ENCODE data around the gene FAR2. TPM values are rescaled to one million over a fixed set of nuclear protein-coding genes. Genes with fewer than 3 reads are reported as not detected.

Gene FAR2
- total and polyA plus RNA-seq, 2 donors (not counting 3 experiments of a cell fraction or from before 2014, with no cell fraction given), result 32.3 to 61.7 TPM

DNA sequence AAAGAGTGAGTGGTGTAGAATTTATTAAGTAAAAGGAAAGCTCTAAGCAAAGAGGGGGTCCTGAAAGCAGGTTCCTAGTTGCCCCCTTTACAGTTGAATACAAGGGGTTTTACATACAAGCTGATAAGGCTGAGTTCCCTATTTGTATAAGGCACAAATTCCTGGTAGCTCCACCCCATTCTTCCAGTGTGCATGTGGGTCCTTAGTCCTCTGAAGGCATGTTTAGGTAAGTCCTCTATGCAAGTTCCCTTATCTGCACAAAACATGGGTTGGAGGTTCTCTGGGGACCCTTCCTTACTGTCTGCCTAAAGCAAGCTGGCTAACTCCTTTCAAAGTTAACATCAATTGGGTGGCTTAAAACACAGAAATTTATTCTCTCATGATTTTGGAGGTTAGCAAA, 2.9 kb upstream of the FAR2 start:
- POLR2A ChIA-PET, result no interaction called here
- dilution Hi-C loops (cut with MboI; ENCODE audit: extremely low pct_ligation_motif_present, low sequenced_read_pairs) (no loop called here), intact Hi-C loops (cut with micrococcal nuclease) (loop anchor here (5.0 kb wide), 1 partner anchor 236 kb away; the partner anchor contains the start of gene ERGIC2)
- Histone ChIP-seq H3K4me1 (ENCODE audit: control insufficient read depth, extremely low read depth, insufficient read depth, low read length) (peaks cover 21% of the 10 kb centered on the region), H3K4me3 (replicated peaks in 1 of 3; ENCODE audit: insufficient read depth in 1 of 3, low read depth in 1 of 3, low read length in 3 of 3) (no peak overlapping the region), H3K36me3 (ENCODE audit: control insufficient read depth in 2 of 2, extremely low read depth in 1 of 2, insufficient read depth in 2 of 2, low read length in 2 of 2) (no peaks in the 10 kb centered on the region), H3K27me3 (ENCODE audit: control insufficient read depth in 2 of 2, insufficient read depth in 2 of 2, low read length in 2 of 2) (no peaks in the 10 kb centered on the region), H3K9me3 (replicated peaks; ENCODE audit: control insufficient read depth, insufficient read depth, low read length) (no peaks in the 10 kb centered on the region), H4K20me1 (replicated peaks; ENCODE audit: control insufficient read depth, extremely low read depth, insufficient read depth, low read length) (no peaks in the 10 kb centered on the region), H3K27ac (ENCODE audit: insufficient read depth, low read depth, low read length) (no peak overlapping the region), H3K9ac (replicated peaks; ENCODE audit: extremely low read depth, insufficient read depth, low read length) (no peak overlapping the region), H3K9me1 (replicated peaks; ENCODE audit: control insufficient read depth, extremely low read depth, insufficient read depth, low read length) (no peaks in the 10 kb centered on the region), H2AFZ (ENCODE audit: low read depth, low read length) (no peak overlapping the region), H3K79me2 (ENCODE audit: control insufficient read depth, insufficient read depth, low read length) (peaks cover 25% of the 10 kb centered on the region), H3K4me2 (ENCODE audit: insufficient read depth, low read length) (no peak overlapping the region)
- TF ChIP-seq JUN (IDR thresholded peaks at IDR 0.05; ENCODE audit: borderline replicate concordance, insufficient read depth, insufficient read length, low read depth) (no peak), CTCF (IDR thresholded peaks at IDR 0.05; ENCODE audit: extremely low read depth in 1 of 2, insufficient read depth in 1 of 2, low read depth in 1 of 2, low read length in 2 of 2) (no peak), MYC (IDR thresholded peaks at IDR 0.05; ENCODE audit: low read depth, low read length) (no peak), GATA2 (IDR thresholded peaks at IDR 0.05; ENCODE audit: insufficient read depth, insufficient read length, low read depth, low read length) (no peak), POLR2AphosphoS5 (IDR thresholded peaks at IDR 0.05; ENCODE audit: insufficient read depth, low read depth, low read length) (no peak), EZH2 (IDR thresholded peaks at IDR 0.05; ENCODE audit: borderline replicate concordance, low read depth, low read length, severe bottlenecking) (no peak), POLR2A (IDR thresholded peaks at IDR 0.05; ENCODE audit: low read depth, low read length) (no peak), FOS (IDR thresholded peaks at IDR 0.05; ENCODE audit: borderline replicate concordance, insufficient read depth, low read length) (no peak)
- TF ChIP-seq, protein P1, sequence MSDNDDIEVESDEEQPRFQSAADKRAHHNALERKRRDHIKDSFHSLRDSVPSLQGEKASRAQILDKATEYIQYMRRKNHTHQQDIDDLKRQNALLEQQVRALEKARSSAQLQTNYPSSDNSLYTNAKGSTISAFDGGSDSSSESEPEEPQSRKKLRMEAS (IDR thresholded peaks at IDR 0.05; ENCODE audit: insufficient read depth, insufficient read length), result no peak
- CTCF ChIA-PET, result interaction anchor here (1.2 kb wide), 1 partner anchor 14 kb away, joined by 3 read pairs; no protein-coding TSS in a partner anchor
- BruUV-seq (replicated peaks), result no TSS peak
- DNase-seq (ENCODE audit: low read depth, low spot score) (no peak), FAIRE-seq (no peak)

Data from endothelial cell of umbilical vein (primary cell).